Measurements from ENCODE around the gene DNAJC12.
"Not testable (repeated sequence)": the region's sequence is repeated elsewhere in the genome, so short reads cannot be mapped to it uniquely, and the experiment has no call there.

The DNAJC12 gene

GRCh38 chr10:67772151-67772550 is 65.8 kb downstream of the DNAJC12 start:
- Histone ChIP-seq H3K4me3 (no peak overlapping the region), H3K27ac (no peak overlapping the region)

GRCh38 chr10:67771200-67771599 is 66.8 kb downstream of the DNAJC12 start:
- Histone ChIP-seq H3K27ac (peak overlapping the region in 1 of 21 experiments; percentile 34), H3K4me3 (no peak overlapping the region)

- Histone ChIP-seq H3K27ac (no peak overlapping the region), H3K4me3 (no peak overlapping the region)
Observed at GRCh38 chr10:67770537-67770936, 67.5 kb downstream of the DNAJC12 start.

GRCh38 chr10:67767244-67767643 is 70.7 kb downstream of the DNAJC12 start:
- Histone ChIP-seq H3K27ac (no peak overlapping the region), H3K4me3 (no peak overlapping the region)

- peak overlapping the region; percentile 68 to 97 (median 89) for H3K27ac ChIP-seq
Observed at GRCh38 chr10:67764012-67764822, 73.8 kb downstream of the DNAJC12 start.

GRCh38 chr10:67763499-67764011 is 74.4 kb downstream of the DNAJC12 start:
- peak overlapping the region; percentile 51 to 67 (median 56) for H3K4me3 ChIP-seq
- H3K27ac ChIP-seq, result peak overlapping the region; percentile 68 to 97 (median 89)

More at GRCh38 chr10:67764012-67764822, 73.8 kb downstream of the DNAJC12 start:
- peak overlapping the region; percentile 51 to 67 (median 56) for H3K4me3 ChIP-seq

- not testable (repeated sequence) for H3K27ac ChIP-seq, H3K4me3 ChIP-seq
Observed at GRCh38 chr10:67762567-67762966, 75.4 kb downstream of the DNAJC12 start.

- no peak overlapping the region for H3K4me3 ChIP-seq
- H3K27ac ChIP-seq, result no peak overlapping the region
Observed at GRCh38 chr10:67760272-67760671, 77.7 kb downstream of the DNAJC12 start.

Measured in skin epidermis (tissue), 12 donors.